ACHN (cell line): ENCODE data around the gene MYO9B.

Experiments used
- DNase-seq: peaks from one replicate; pipeline ENCODE4 v3.0.0-alpha.2; 2015
- in situ Hi-C: cut with HindIII; loops from 2 replicates; pipeline ENCODE4 v1.10.0; 2017; ENCODE audit warnings: low sequenced_read_pairs, low pct_ligation_motif_present, low pct_unique_long_range_greater_than_20kb

MYO9B gene

DNA sequence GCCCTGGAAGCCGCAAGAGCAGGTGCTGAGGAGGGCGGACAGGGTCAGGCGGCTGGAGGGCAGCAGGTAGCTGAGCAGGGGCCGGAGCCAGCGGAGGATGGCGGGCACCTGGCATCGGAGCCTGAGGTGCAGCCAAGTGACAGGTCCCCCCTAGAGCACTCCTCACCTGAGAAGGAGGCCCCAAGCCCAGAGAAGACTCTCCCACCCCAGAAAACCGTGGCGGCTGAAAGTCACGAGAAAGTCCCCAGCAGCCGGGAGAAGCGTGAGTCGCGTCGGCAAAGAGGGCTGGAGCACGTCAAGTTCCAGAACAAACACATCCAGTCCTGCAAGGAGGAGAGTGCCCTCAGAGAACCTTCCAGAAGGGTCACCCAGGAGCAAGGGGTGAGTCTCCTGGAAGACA is 119.0 kb downstream of the MYO9B start:
- in situ Hi-C loops: no loop called here

DNA sequence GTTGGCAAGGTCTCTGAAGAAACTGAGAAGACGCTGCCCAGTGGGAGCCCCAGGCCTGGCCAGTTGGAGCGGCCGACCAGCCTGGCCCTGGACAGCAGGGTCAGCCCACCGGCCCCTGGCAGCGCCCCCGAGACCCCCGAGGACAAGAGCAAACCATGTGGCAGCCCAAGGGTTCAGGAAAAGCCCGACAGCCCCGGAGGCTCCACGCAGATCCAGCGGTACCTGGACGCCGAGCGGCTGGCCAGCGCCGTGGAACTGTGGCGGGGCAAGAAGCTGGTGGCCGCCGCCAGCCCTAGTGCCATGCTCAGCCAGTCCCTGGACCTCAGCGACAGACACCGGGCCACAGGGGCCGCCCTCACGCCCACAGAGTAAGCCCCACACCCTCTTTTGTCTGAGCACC is 119.5 kb downstream of the MYO9B start:
- in situ Hi-C loops: no loop called here
- DNase-seq: no peak

More for the DNA sequence above, 119.0 kb downstream of the MYO9B start:
- DNase-seq: no peak

DNA sequence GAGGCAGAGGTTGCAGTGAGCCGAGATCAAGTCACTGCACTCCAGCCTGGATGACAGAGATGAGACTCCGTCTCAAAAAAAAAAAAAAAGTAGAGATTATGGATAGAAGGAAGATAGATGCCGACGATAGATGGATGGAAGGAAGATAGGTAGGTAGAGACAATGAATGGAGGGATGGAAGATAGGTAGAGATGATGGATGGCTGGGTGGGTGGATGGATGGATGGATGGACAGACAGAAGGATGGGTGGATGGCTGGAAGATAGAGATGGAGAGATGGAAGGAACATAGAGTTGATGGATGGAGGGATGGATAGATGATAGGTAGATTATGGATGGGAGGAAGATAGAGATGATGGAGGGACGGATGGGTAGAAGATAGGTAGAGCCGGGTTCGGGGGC is 121.0 kb downstream of the MYO9B start:
- in situ Hi-C loops: no loop called here
- DNase-seq: no peak

DNA sequence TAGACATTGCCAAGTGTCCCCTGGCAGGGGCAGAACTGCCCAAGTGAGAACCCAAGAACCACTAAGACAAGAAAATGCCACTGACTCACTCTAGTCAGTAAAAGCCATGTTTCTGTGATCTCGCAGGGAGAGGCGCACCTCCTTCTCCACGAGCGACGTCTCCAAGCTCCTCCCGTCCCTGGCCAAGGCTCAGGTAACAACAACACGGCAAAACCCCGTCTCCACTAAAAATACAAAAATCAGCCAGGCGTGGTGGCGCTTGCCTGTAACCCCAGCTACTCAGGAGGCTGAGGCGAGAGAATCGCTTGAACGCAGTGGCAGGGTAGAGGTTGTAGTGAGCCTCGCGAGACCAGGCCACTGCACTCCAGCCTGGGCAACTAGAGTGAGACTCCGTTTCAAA is 122.1 kb downstream of the MYO9B start:
- DNase-seq: no peak
- in situ Hi-C loops: no loop called here

DNA sequence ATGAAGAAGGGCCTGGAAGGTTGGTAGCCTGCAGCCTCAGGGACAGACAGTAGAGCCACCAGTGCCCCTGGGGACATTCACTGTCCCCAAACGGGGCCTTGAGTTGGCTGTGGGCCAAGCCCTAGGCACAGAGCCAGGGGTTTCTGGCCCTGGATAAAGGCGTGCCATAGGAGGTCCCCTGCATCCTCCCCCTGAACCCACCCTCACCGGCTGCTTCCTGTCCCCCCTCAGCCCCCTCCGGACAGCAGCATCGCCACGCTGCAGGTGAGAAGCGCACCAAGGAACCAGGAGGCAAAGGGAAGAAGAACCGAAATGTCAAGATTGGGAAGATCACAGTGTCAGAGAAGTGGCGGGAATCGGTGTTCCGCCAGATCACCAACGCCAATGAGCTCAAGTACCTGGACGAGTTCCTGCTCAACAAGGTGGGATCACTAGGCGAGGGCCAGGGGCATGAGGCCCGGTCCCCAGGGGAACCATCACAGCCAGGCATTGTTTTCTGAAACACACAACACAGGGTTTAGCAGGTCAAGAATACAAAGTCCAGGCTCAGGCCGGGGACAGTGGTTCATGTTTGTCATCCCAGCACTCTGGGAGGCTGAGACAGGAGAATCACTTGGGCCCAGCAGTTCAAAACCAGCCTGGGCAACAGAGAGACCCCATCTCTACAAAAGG is 125.0 kb downstream of the MYO9B start:
- in situ Hi-C loops: no loop called here
- DNase-seq: no peak

DNA sequence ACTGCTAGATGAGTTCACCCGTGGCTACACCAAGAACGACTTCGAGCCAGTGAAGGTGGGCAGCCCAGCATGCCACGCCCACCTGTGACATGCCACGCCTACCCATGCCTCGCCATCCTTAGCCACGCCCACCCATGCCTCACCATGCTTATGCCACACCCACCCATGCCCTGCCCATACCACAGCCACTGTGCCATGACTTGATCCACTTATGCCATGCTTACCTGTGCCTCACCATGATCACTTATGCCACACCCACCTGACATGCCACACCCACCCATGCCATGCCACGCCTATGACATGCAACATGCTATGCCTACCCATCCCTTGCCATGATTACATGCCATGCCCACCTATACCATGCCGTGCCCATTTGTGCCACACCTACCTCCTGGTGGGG is 126.7 kb downstream of the MYO9B start:
- peak; percentile 13 for DNase-seq
- in situ Hi-C loops: no loop called here

DNA sequence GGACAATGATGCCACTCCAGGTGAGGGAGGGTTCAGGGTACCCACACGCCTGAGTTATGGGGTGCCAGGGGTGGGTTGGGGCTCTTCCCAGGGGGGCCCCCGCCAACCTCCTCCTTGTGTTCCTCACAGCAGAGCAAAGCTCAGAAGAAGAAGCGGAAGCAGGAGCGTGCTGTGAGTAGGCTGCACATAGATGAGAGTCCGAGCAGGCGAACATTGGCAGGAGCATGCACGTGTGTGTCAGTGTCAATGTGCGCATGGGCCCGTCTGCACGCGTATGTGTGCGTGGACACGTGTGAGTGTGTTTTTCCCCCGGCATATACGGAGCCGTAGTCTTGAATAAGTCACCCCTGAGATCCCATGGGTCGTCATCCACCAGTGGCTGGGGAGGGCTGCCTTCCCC is 127.1 kb downstream of the MYO9B start:
- in situ Hi-C loops: no loop called here
- DNase-seq: no peak

DNA sequence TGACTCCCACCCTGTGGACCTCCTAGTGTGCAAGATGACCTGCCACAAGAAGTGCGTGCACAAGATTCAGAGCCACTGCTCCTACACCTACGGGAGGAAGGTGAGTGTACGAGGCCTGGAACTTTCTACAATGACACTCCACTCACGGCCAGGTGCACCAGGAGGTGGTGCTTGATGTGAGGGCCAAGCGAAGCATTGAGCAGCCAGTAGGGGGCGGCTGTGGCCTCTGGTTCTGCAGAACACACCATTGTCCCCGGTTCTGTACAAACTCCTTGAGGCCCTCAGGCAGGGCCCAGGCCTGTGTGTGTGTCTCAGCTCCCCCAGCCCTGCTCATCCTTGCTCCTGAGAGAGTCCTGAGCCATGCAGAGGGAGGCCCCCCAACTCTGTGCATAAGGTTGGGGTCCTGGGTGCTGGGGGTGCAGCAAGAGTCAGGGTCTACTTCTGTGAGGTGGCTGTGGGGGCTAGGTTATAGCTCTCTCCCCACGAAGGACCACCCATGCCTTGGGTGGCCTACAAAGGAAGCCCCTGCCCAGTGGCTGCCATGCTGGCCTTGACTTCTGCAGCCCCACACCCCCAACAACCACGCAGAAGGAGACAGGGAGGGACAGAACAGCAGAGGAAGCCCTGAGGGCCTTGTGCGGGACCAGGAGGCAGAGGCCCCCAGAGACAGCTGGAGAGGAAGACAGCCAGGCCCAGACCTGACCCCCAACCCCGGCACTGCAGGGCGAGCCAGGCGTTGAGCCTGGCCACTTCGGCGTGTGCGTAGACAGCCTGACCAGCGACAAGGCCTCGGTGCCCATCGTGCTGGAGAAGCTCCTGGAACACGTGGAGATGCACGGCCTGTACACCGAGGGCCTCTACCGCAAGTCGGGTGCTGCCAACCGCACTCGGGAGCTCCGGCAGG is 129.9 kb downstream of the MYO9B start:
- in situ Hi-C loops: no loop called here
- DNase-seq: peak; percentile 46

DNA sequence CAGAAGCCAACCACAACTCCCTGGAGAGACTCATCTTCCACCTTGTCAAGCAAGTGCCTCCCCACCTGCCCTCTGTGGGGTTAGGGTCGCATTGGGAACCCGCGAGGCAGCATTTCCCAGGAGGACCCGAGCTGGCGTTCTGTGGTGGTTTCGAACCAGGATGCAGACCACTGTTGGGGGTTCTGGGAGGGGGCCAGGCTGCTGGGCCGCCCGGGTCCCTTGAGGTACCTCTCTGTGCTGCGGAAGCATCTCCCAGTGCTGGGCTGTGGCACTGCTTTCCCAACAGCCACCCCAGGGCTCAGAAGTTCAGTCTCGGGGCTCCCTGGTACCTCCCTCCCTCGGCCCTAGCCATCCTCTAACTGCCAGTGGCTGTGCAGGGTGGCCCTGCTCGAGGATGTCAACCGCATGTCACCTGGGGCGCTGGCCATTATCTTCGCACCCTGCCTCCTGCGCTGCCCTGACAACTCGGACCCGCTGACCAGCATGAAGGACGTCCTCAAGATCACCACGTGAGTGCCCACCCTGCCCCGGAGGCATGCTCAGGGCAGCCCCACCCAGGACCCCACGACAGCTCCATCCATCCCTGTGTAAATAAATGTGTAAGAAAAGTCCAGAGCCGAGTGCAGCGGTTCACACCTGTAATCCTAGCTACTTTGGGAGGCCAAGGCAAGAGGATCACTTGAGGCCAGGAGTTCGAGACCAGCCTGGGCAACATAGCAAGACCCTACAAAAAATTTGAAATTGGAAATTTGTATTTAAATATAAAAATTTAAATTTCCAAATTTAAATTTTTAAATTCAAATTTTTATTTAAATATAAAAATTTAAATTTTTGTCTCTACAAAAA is 131.4 kb downstream of the MYO9B start:
- in situ Hi-C loops: no loop called here
- DNase-seq: no peak

DNA sequence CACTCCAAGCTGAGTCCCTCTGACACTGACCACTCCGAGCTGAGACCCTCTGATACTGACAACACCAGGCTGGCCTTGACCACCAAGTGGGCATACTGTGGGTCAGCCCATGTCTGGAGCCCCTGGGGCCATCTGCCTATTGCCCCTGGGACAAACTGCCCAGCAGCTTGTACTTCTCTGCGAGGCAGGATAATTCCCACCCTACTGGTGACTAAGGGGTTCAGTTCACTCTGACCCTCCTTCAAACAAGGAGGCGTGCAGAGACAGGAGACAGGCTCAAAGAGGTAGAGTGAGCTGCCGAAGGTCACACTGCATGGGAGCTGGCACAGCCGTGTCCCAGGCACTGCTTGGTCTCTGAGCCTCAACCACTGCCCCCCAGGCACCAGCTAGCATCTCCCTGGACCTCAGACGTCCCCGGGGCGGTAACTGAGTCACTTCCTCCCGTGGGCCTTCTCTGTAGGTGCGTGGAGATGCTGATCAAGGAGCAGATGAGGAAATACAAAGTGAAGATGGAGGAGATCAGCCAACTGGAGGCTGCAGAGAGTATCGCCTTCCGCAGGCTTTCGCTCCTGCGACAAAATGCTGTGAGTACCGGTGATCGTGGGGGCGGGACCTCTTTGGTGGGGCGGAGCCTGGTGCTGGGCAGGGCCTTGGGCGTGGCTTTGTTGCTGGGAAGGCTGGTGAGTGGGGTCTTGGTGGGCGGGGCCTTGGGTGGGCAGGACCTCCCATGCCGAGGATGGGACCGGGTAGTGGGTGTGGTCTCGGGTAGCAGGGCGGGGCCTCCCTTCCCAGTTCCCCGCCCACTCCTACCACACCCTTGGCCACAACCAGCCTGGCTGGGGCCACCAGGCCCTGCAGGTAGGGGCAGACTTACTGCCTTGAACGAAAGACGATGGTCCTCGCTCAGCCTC is 133.8 kb downstream of the MYO9B start:
- in situ Hi-C loops: no loop called here
- peak; percentile 16 for DNase-seq

DNA sequence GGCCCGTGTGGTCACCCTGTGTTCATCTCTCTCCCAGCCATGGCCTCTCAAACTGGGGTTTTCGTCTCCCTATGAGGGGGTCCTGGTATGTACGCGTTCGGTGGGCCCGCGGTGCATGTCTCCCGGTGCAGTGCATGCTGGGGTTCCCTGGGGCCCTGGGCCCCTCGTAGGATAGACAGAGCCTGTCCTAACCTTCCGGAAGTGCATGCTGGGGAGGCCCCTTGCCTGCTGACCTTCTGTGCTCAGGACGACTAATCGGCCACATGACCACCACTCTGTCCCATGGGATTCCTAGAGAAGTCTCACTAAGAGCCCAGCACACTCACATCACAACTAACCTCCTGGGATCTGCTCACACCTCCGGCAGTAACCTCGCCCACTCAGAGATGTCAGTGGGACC is 134.7 kb downstream of the MYO9B start:
- in situ Hi-C loops: no loop called here
- DNase-seq: no peak

DNA sequence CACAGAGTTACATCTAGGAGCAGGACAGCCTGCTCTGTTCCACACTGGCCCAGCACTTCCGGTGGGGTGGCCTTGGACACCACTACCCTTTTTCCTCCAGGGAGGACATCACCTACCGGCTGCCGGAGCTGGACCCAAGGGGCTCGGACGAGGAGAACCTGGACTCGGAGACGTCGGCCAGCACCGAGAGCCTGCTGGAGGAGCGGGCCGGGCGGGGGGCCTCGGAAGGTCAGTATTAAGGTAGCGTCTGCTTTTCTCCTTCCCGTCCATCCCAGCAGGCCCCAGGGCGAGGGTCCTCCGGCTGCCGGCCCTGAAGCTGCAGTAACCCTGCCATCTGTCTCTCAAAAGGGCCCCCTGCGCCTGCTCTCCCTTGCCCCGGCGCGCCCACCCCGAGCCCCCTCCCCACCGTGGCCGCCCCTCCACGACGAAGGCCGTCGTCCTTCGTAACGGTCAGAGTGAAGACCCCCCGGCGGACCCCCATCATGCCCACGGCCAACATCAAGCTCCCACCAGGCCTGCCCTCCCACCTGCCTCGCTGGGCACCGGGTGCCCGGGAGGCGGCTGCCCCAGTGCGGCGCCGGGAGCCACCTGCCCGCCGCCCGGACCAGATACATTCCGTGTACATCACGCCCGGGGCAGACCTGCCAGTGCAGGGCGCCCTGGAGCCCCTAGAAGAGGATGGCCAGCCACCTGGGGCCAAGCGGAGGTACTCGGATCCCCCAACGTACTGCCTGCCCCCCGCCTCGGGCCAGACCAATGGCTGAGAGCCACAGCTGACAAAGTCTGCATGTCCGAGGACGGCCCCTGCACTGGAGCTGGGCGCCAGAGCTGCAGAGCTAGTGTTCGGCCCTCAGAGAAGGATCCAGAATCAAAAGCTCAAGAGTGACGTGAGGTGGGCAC is 136.2 kb downstream of the MYO9B start:
- DNase-seq: no peak
- in situ Hi-C loops: no loop called here

DNA sequence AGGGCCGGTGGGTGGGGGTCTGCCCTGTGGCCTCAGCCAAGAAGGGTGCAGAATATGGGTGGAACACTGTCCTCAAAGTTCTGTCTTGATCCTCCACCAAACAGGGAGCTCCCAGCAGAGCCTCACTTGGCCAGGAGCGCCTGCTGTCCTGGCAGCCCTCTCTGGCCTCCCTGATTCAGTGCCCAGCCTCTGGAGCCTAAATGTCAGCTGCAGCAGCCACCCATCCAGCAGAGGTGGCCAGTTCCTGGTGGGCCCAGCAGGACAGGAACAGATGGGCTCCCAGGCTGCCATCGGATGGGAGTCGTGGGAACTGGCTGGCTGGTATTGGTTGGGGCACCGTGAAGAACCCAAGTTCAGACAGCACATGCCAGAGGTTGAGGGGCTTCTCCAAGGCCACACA is 137.8 kb downstream of the MYO9B start:
- in situ Hi-C loops: no loop called here
- DNase-seq: no peak

DNA sequence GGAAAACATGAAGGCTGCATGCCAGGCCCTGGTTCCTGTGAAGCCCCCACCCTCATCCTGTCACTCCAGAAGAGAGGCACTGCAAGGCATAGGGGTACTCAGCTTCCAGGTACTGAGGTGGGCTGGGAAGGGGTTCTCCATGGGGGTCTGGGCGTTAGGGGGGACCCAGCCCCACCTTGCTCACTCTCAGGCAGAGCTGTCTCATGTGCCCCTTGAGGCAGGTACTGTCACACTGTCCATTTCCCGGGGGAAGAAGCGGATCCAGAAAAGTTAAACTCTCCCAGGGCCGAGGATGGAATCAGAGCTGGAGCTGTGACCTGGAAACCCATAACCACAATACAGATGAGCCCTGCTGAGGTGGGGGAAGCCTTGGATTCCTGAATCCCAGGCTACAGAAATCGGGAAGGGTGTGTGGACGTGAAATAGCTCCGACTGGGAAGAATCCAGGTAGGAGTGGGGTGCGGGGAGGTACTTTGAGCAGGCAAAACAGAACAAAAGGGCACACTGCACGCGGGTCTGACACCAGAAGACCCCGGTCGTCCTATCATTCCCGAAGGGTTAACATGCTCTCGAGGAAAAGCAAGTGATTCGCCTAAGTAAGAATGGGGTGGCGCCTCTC is 139.0 kb downstream of the MYO9B start:
- no peak for DNase-seq
- in situ Hi-C loops: no loop called here

DNA sequence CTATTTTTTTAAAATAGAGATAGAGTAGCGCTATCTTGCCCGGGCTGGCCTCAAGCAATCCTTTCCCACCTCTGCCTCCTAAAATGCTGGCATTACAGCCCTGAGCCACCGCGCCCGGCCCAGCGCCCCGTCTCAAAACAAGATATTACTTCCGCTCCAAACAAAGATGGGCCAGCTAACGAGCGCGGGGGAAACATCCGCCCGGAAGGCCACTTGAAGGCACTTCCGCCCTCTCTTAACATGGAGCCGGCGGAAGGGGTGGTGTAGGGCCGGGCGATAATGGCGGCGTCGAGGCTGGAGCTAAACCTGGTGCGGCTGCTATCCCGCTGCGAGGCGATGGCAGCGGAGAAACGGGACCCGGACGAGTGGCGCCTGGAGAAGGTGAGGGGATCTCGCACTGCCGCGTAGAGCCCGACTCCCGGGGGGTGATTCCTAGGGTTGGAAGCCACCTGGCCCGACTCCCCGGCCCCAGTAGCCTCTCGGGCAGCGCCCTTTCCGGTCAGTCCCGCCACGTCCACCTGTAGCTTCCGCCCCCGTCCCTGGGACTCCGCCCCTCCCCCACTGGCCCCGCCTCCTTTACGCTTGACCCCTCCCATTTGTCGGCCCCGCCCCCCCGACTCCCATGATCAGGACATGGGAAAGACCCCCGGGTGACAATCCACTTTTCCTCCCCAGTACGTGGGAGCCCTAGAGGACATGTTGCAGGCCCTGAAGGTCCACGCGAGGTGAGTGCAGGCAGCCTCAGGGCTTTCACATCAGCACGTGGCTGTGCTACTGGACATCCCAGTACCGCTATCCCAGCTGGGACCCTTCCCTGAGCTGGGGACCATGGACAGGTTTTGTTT is 139.8 kb downstream of the MYO9B start, which contains the start of gene USE1:
Gene USE1 (plus strand): TSS at position 231 of the 845 bp plus-strand sequence. CDS start 49 bp downstream, at position 280.
- DNase-seq: peak; percentile 89
- in situ Hi-C loops: no loop called here

DNA sequence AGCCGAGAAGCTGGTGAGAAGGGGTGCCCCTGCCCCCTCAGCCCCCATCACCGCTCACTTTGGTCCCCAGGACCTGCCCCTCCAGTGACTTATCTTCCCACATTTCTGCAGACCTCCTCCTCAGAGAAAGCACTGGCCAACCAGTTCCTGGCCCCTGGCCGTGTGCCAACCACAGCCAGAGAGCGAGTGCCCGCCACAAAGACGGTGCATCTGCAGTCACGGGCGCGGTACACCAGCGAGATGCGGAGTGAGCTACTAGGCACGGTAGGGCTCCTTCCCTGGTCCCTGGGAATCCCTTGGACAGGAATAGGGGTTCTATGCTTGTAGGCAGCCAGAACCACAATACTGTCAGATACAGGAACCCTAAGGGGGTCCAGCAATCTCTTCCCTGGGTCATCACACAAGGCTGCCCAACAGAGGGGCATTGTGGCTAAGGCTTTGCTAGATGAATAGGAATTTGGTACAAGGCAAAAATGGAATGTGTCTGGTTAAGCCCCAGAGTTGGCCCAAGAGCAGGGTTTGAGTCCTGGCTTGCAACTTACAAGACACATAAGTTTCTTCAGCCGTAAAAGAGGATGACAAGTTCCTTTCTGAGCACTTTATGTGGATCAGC is 140.6 kb downstream of the MYO9B start:
- in situ Hi-C loops: no loop called here
- no peak for DNase-seq
